BLaER1 treated with 17β-estradiol and CSF1 and Interleukin-3, amounts not matched to agents 10 nM and 100 nM (cell line): ENCODE data around the gene PES1.
"Not testable (repeated sequence)": the region's sequence is repeated elsewhere in the genome, so short reads cannot be mapped to it uniquely, and the experiment has no call there.

ENCODE experiments used
- H3K27ac ChIP-seq, 11 experiments: shearing (Covaris generic); formaldehyde crosslinking; 2 replicates each; pipeline ENCODE4 v1.8.1; 2022
- H3K27me3 ChIP-seq, 11 experiments: shearing (Covaris generic); formaldehyde crosslinking; 2 replicates each; pipeline ENCODE4 v1.8.1; 2022
- H3K36me3 ChIP-seq, 11 experiments: shearing (Covaris generic); formaldehyde crosslinking; 2 replicates each; pipeline ENCODE4 v1.8.1; 2022
- H3K4me1 ChIP-seq, 10 experiments: shearing (Covaris generic); formaldehyde crosslinking; 2 replicates each; pipeline ENCODE4 v1.8.1; 2022
- H3K4me2 ChIP-seq, 11 experiments: shearing (Covaris generic); formaldehyde crosslinking; 2 replicates each; pipeline ENCODE4 v1.8.1; 2022
- H3K4me3 ChIP-seq, 10 experiments: shearing (Covaris generic); formaldehyde crosslinking; 2 replicates each; pipeline ENCODE4 v1.8.1; 2022
- H3K9ac ChIP-seq, 11 experiments: shearing (Covaris generic); formaldehyde crosslinking; 2 replicates each; pipeline ENCODE4 v1.8.1; 2022
- H3K9me3 ChIP-seq, 11 experiments: shearing (Covaris generic); formaldehyde crosslinking; replicated peaks in 1 of 11; 2 replicates each; pipeline ENCODE4 v1.8.1; 2022
- H4K20me1 ChIP-seq, 11 experiments: shearing (Covaris generic); formaldehyde crosslinking; 2 replicates each; pipeline ENCODE4 v1.8.1; 2022
- Cebpa-rat ChIP-seq, 11 experiments: shearing (Covaris generic); IDR thresholded peaks; 2 replicates each; pipeline ENCODE4 v1.8.1; 2022

Gene PES1

GRCh38 chr22:30574997-30575671 is 16.6 kb downstream of the PES1 start:
- Histone ChIP-seq H3K27ac (no peak overlapping the region), H3K4me1 (no peaks in the 10 kb centered on the region), H4K20me1 (peaks cover 0 to 83% (median 69%) of the 10 kb centered on the region in 11 experiments; a peak in 20 of 22 replicates), H3K36me3 (peaks cover 50 to 54% (median 52%) of the 10 kb centered on the region in 11 experiments), H3K4me3 (no peak overlapping the region), H3K4me2 (0 out of 22 replicates have a peak overlapping the region, but pooled peaks of 1 of the 11 experiments have one; percentile 12), H3K27me3 (peaks cover 3 to 17% (median 10%) of the 10 kb centered on the region in 11 experiments; a peak in 14 of 22 replicates), H3K9ac (no peak overlapping the region), H3K9me3 (no peaks in the 10 kb centered on the region)
- no peak for TF ChIP-seq Cebpa-rat (IDR thresholded peaks at IDR 0.05)

DNA sequence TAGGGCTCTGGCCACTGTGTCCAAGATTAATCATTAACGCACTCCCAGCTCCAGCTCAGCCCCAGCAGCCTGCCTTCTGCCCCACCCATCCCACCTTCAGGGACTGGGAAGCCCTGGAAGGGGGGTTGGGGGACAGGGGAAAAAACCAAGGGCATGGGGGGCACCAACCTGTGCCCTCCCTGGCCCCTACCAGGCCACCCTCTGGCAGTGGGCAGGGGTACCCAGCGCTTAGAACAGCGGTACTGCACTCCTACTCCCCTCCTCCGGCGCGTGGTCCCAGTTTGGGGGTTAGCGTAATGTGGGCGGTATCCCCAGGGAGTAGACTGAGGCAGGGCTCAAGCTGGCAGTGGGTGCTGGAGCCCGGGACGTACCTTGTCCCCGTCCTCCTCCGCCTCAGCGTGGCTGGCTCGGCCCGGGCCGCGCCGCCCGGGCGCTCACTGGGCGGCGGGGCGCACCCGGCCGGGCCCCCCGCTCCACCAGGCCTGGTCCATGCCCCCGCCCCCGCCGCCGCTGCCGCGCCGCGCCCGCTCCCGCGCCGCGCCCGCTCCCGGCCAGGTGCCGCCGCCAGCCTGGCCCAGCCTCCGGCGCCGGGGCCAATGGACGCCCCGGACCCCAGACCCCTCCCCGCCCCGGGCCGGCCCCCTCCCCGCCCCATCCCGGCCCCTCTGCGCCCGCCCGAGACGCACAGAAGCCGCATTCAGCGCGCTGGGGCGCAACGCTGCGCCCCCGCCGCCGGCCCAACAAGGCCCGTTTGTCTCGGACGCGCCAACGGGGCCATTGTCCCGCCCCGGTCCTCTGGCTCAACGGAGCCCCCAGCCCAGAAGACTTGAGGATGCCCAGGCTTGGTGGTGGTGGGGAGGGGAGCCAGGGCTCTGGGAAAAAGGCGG is 17.4 kb downstream of the PES1 start, which contains the start of gene GAL3ST1:
Gene GAL3ST1 (minus strand): TSS at position 571 of the 887 bp plus-strand sequence. CDS start 17,273 bp downstream, outside the sequence.
- TF ChIP-seq Cebpa-rat (IDR thresholded peaks at IDR 0.05), result no peak
- Histone ChIP-seq H3K4me3 (no peak within 1 kb of the TSS), H3K36me3 (peaks cover 42 to 46% (median 44%) of the 10 kb centered on the region in 11 experiments), H3K9me3 (no peaks in the 10 kb centered on the region), H3K27me3 (peaks cover 3 to 17% (median 10%) of the 10 kb centered on the region in 11 experiments; a peak in 14 of 22 replicates), H3K4me2 (0 out of 22 replicates have a peak within 1 kb of the TSS, but pooled peaks of 1 of the 11 experiments have one; percentile 12), H4K20me1 (peaks cover 0 to 75% (median 61%) of the 10 kb centered on the region in 11 experiments; a peak in 20 of 22 replicates), H3K4me1 (no peaks in the 10 kb centered on the region), H3K9ac (no peak within 1 kb of the TSS), H3K27ac (no peak within 1 kb of the TSS)

GRCh38 chr22:30573594-30574094 is 18.1 kb downstream of the PES1 start:
- Histone ChIP-seq H3K4me2 (no peak overlapping the region), H3K4me3 (no peak overlapping the region), H3K9ac (no peak overlapping the region), H3K27ac (no peak overlapping the region), H3K36me3 (peaks cover 35 to 39% (median 37%) of the 10 kb centered on the region in 11 experiments), H4K20me1 (peaks cover 0 to 68% (median 57%) of the 10 kb centered on the region in 11 experiments; a peak in 20 of 22 replicates), H3K4me1 (no peaks in the 10 kb centered on the region), H3K27me3 (peaks cover 3 to 17% (median 10%) of the 10 kb centered on the region in 11 experiments; a peak in 14 of 22 replicates), H3K9me3 (no peaks in the 10 kb centered on the region)
- TF ChIP-seq Cebpa-rat (IDR thresholded peaks at IDR 0.05), result no peak

- no peak overlapping the region for H3K4me3 ChIP-seq
- peaks cover 28 to 33% (median 31%) of the 10 kb centered on the region in 11 experiments for H3K36me3 ChIP-seq
- no peak for TF ChIP-seq Cebpa-rat (IDR thresholded peaks at IDR 0.05)
- no peak overlapping the region for H3K9ac ChIP-seq
- H3K27me3 ChIP-seq, result peaks cover 3 to 17% (median 10%) of the 10 kb centered on the region in 11 experiments; a peak in 14 of 22 replicates
- H3K27ac ChIP-seq, result no peak overlapping the region
- H4K20me1 ChIP-seq, result peaks cover 0 to 62% (median 52%) of the 10 kb centered on the region in 11 experiments; a peak in 20 of 22 replicates
- H3K4me2 ChIP-seq, result no peak overlapping the region
- H3K4me1 ChIP-seq, result no peaks in the 10 kb centered on the region
- no peaks in the 10 kb centered on the region for H3K9me3 ChIP-seq
Observed at GRCh38 chr22:30572840-30573593, 18.7 kb downstream of the PES1 start.

- Histone ChIP-seq H3K9ac (no peak overlapping the region), H3K36me3 (peaks cover 20 to 25% (median 23%) of the 10 kb centered on the region in 11 experiments), H3K4me3 (no peak overlapping the region), H3K9me3 (no peaks in the 10 kb centered on the region), H3K27ac (no peak overlapping the region), H4K20me1 (peaks cover 0 to 54% (median 44%) of the 10 kb centered on the region in 11 experiments; a peak in 20 of 22 replicates), H3K4me2 (no peak overlapping the region), H3K4me1 (no peaks in the 10 kb centered on the region), H3K27me3 (peaks cover 3 to 17% (median 10%) of the 10 kb centered on the region in 11 experiments; a peak in 14 of 22 replicates)
- no peak for TF ChIP-seq Cebpa-rat (IDR thresholded peaks at IDR 0.05)
Observed at GRCh38 chr22:30572210-30572609, 19.5 kb downstream of the PES1 start.

DNA sequence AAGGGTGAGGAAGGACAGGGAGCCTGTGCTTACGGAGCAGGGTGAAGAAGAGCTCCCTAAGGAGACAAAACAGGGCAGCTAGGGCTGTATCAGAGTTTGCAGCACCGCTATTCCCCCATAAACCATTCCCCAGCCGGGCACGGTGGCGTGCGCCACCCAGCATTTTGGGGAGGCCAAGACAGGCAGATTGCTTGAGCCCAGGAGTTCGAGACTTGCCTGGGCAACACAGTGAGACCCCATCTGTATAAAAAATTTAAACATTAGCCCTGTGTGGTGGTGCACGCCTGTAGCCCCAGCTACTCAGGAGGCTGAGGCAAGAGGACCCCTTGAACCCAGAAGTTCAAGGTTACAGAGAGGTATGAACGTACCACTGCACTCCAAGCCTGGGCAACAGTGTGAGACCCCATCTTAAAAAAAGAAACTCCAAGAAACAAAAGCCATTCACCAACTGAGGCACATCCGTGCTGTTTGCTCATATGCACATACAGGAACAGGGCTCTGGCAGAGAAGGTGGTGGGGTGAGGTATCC is 22.0 kb downstream of the PES1 start:
- no peak overlapping the region for H3K27ac ChIP-seq
- TF ChIP-seq Cebpa-rat (IDR thresholded peaks at IDR 0.05), result no peak
- no peak overlapping the region for H3K9ac ChIP-seq
- H3K4me1 ChIP-seq, result no peaks in the 10 kb centered on the region
- no peaks in the 10 kb centered on the region for H3K36me3 ChIP-seq
- peaks cover 0 to 30% (median 19%) of the 10 kb centered on the region in 11 experiments; a peak in 17 of 22 replicates for H4K20me1 ChIP-seq
- H3K4me2 ChIP-seq, result no peak overlapping the region
- H3K4me3 ChIP-seq, result no peak overlapping the region
- peaks cover 0 to 6% (median under 1%) of the 10 kb centered on the region in 11 experiments; a peak in 12 of 22 replicates for H3K27me3 ChIP-seq
- no peaks in the 10 kb centered on the region for H3K9me3 ChIP-seq

DNA sequence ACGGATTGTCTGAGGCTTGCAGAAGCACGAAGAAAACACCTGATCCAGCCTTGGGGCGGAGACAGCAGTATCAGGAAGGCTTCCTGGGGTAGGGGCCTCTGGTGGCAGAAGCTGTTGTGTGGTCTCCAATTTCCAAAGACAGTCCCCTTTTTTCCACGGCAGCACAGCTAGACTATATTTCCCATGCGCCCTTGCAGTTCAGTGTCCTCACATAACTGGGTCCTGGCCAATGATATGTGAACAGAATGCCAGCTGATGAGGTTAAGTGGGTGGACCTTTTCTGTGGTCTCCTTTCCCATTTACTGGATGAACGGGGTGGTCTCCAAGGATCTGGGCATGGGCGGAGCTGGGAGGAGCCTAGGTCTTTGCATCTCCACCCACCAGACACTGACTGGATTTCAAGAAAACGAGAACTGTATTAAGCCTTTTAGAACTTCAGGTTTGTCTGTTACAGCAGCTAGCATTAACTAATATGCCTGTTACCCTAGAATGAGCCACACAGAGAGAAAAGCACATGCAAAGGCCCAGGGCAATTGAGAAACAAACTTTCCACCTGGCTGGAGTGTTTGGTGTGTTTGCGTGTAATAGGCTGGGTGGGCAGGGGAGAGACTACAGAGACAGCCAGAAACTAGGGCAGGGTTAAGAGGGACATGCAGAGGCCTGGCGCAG is 23.4 kb downstream of the PES1 start:
- H3K4me1 ChIP-seq, result no peaks in the 10 kb centered on the region; a peak in 1 of 20 replicates
- H3K9me3 ChIP-seq, result no peaks in the 10 kb centered on the region
- no peak for TF ChIP-seq Cebpa-rat (IDR thresholded peaks at IDR 0.05)
- no peak overlapping the region for H3K27ac ChIP-seq
- no peaks in the 10 kb centered on the region for H3K36me3 ChIP-seq
- H4K20me1 ChIP-seq, result peaks cover 0 to 24% (median 7%) of the 10 kb centered on the region in 11 experiments; a peak in 14 of 22 replicates
- H3K4me3 ChIP-seq, result no peak overlapping the region
- no peaks in the 10 kb centered on the region for H3K27me3 ChIP-seq
- no peak overlapping the region for H3K4me2 ChIP-seq
- no peak overlapping the region for H3K9ac ChIP-seq

- not testable (repeated sequence) for H3K4me1 ChIP-seq
Observed at GRCh38 chr22:30567277-30567676, 24.4 kb downstream of the PES1 start.

More at GRCh38 chr22:30567277-30567676, 24.4 kb downstream of the PES1 start:
- not testable (repeated sequence) for H3K27me3 ChIP-seq, H3K4me3 ChIP-seq, H3K36me3 ChIP-seq, H3K9me3 ChIP-seq, H3K4me2 ChIP-seq, H3K27ac ChIP-seq, H3K9ac ChIP-seq
- peaks cover 0 to 14% (median 0%) of the 10 kb centered on the region in 11 experiments; a peak in 5 of 22 replicates for H4K20me1 ChIP-seq
